GM21825 (cell line): ENCODE results near the gene DES.
A peak's percentile ranks its signal among the peaks of the same experiment; 100 is the strongest.
"Not testable (repeated sequence)": the region's sequence is repeated elsewhere in the genome, so short reads cannot be mapped to it uniquely, and the experiment has no call there.

ENCODE experiments used
- ATAC-seq: cut with Tn5 transposase; IDR thresholded peaks from one replicate; pipeline ENCODE4 v1.9.1; 2021; ENCODE audit warnings: mild to moderate bottlenecking, moderate library complexity; ENCODE audit not compliant: unreplicated experiment

The DES gene

GRCh38 chr2:219399716-219400478 is 18.3 kb upstream of the DES start:
- no peak for ATAC-seq

DNA sequence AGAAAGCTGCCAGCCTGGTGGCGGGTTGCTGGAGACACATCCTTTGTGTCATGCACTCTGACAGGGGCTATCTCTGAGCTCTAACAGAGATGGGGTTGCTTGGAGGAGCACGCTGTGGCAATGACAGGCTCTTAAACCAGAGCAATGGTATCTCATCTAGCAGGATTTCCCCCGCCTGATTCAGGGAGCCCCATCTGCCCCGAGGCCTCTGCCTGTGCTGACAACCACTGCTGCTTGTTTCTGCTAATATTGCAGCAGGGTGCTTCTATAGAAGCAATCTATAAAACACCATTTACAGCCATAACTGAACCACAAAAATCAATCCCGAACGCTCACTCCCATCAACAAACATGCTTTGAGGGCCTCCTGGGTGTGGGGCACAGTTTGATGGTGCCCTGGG is 17.6 kb upstream of the DES start:
- no peak for ATAC-seq

- ATAC-seq = no peak
Measured at GRCh38 chr2:219401606-219402005, 16.6 kb upstream of the DES start.

DNA sequence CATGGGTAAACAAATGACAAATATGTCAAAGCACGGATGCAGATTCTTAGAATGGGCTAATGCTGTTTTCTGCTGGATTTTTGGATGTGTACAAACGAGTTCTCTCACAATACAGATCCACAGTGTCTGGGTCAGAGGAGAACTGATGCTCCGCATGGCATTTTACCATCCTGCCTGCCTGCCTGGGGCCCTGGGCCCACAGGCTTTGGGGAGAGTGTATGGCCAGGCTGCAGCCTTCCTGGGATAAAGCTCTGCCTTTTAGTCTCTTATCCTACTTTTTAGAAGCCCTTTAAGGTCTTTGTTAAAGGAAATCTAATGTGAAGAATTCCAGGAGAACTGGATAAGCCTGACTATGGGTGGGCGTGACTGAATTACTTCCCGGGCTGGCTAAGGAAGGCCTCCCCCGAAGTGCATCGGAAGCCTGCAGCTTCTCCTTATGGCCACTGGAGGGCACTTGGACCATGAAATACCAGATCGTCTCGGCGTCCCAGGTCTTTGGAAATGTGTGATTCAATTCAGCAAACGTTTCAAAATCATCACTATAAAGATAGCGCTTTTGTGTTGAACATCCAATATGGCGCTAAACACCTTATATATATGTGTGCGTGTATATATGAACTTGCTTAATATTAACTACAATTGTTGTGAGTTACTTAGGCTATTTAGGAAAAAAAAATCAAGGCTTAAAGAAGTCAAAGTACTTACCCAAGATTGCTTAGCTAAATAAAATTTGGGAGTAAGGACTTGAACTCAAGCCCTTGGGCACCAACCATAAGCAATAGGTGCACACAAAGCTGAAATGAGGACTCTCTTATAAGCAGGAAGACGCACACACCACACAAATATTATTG is 15.3 kb upstream of the DES start:
- peak; percentile 86 for ATAC-seq

- ATAC-seq = no peak
Measured at GRCh38 chr2:219403861-219404260, 14.3 kb upstream of the DES start.

DNA sequence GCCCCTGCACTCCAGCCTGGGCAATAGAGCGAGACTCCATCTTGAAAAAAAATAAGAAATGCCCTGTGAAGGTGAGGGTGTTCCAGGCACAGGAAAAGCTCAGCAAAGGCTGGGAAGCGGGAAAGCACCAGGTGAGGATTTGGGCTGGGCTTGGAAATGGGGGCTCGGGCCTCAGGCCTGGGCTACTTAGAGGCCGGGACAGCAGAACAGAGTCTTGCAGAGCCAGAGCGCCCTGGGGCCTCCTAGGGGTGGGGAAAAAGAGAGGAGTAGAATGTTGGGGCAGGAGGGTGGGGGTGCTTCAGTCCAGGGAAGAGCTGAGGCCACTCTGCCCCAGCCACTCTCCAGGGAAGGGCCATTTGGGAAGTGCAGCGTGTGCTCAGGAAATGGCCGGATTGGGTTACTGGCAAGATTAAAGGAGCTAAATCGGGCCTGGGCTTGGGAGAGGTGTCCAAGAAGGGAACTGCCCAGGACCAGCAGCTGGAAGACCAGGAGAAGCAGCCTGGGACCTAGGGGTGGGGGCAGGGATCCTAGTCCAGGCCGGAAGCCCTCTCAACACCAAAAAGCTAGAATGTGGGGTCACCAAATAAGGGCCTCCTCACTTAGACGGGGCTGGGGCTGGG is 13.8 kb upstream of the DES start:
- no peak for ATAC-seq

GRCh38 chr2:219404954-219405353 is 13.2 kb upstream of the DES start:
- ATAC-seq = no peak

- no peak for ATAC-seq
Measured at GRCh38 chr2:219405451-219405850, 12.7 kb upstream of the DES start.

DNA sequence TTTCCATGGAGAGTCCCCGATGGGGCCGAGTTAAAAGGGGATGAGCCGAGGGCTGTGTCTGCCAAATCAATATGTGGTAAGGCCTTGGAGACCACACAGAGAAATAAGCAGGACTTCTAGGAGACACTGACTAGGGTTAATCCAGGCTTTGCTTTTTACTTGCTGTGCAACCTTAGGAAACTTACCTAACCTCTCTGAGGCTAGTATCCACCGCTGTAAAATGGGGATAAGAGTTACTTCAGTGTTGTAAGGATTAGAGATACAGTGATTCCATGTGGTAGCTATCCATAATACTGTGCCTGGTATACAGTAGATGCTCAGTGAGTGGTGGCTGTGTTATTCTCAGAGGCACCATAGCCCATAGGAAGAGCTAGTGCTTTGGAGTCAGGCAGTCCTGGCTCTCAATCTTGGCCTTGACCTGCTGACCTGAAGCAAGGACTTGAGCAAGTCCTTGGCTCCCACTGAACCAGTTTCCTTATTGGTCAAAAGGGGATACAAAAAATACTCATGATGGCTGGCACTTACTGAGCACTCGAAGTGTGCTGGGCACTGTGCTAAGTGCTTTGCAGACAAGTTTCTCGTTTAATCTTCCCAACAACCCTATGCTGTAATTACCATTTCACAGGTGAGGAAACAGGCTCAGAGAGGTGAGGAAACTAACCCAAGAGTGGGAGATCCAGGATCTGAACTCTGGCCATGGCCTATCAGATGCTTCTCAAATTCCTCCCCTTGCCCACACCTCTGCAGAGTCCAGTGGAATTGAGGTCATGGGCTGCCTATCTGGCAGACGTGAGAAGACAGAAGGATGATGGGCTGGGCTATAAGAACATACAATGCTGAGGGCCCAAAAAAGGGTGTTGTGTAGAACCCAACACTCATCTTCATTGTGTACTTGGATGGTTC is 12.0 kb upstream of the DES start:
- ATAC-seq = no peak

DNA sequence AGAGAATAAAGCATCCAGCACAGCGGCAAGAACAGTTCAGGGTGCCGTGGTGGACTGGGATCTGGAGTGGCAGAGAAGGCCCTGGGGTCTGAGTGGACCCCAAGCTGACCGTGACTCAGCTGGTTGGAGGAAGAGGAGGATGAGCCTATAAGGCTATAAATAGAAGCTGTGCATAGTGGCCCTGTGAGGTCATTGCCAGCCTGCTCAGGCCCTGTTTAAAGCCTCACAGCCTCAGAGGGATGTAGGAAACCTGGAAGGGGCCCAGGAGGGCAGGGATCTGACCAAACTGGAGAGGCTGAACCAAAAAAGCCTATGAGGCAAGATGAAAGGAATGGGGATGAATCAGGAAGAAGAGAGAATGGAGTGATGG is 11.3 kb upstream of the DES start:
- no peak for ATAC-seq

GRCh38 chr2:219407343-219407742 is 10.8 kb upstream of the DES start:
- ATAC-seq = not testable (repeated sequence)

DNA sequence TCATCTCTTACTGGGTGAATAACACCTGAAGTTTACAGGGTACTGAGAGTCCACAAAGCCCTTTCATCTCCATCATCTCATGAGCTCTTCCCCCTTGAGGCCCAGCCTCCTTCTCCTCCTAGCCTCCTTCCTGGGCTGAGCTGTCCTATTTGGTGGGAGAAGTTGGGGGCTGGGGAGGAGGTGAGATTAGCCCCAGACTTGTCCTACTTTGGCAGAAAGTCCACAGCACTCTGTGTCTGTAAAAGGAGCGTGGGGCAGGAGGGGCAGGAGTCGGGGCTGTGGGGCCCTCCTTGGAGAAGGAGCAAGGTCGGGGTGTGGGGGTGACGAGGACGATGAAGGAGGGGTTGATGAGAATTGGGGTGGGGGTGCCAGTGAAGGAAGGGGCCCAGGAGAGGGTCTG is 10.0 kb upstream of the DES start:
- ATAC-seq = no peak

- ATAC-seq = no peak
Measured at GRCh38 chr2:219408631-219409030, 9.5 kb upstream of the DES start.

GRCh38 chr2:219409619-219410018 is 8.6 kb upstream of the DES start:
- ATAC-seq = no peak

- ATAC-seq = no peak
Measured at GRCh38 chr2:219410390-219410789, 7.8 kb upstream of the DES start.

DNA sequence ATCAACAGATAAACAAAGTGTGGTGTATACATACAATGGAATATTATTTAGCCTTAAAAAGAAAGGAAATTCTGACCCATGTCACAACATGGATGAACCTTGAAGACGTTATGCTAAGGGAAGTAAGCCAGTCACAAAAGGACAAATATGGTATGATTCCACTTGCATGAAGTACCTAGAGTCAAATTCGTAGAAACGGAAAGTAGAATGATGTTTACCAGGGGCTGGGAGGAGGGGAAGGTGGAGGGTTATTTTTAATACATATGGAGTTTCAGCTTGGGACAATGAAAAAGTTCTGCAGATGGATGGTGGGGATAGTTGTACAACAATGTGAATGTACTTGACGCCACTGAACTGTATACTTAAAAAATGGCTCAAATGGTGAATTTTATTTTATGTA is 3.3 kb upstream of the DES start:
- no peak for ATAC-seq

- ATAC-seq = no peak
Measured at GRCh38 chr2:219415580-219416234, 2.5 kb upstream of the DES start.

DNA sequence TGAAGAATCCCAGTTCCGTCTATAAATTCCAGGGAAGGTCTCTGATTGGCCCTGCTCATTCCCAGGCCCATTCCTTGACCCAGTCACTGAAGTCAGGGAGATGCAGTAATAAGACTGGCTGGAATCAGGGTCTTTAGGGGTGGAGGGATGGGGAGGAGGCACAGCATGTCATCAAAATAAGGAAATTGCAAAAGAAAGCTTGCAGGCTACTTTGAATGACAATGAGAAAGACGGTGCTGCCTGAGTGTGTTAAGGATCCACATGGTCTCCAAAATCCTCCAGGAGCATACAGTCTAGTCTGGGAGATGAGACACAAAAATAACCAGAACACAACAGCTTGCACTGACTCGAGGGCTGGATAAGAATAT is 2.0 kb upstream of the DES start:
- no peak for ATAC-seq

GRCh38 chr2:219416938-219417337 is 1.2 kb upstream of the DES start:
- no peak for ATAC-seq

DNA sequence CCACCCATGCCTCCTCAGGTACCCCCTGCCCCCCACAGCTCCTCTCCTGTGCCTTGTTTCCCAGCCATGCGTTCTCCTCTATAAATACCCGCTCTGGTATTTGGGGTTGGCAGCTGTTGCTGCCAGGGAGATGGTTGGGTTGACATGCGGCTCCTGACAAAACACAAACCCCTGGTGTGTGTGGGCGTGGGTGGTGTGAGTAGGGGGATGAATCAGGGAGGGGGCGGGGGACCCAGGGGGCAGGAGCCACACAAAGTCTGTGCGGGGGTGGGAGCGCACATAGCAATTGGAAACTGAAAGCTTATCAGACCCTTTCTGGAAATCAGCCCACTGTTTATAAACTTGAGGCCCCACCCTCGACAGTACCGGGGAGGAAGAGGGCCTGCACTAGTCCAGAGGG is 803 bp upstream of the DES start:
- no peak for ATAC-seq

DNA sequence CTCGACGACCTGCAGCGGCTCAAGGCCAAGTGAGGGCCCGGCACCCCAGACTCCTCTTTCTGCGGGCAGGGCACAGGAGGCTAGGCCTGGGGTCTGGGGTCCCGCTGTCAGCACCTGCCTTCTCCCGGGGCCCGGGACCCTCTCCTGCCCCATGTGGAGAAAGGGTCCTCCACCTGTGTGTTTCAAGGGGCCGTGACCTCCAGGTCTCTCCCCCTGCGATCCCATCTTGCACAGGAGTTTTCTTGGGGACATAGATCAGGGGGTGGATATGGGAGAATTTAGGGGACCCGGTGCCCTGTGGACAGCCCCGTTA is 791 bp downstream of the DES start:
- no peak for ATAC-seq
